Activated B cell treated with CpG ODN at 0.5 μM for 24 hours (primary cell): ENCODE measurements around the gene METTL4. TPM values are rescaled to one million over a fixed set of nuclear protein-coding genes. Genes with fewer than 3 reads are reported as not detected.

ENCODE experiments used
- ATAC-seq: fragments of 200-7000 bp; cut with Tn5 transposase; one replicate; pipeline ENCODE4 v1.10.0; 2021; ENCODE audit warnings: low read depth, mild to moderate bottlenecking, moderate library complexity
- CTCF ChIA-PET: fragments of 350-600 bp; sonication (Branson Sonifier 250); formaldehyde crosslinking; loops from one replicate; lab custom pipeline; 2021; ENCODE audit warnings: antibody characterized with exemption; lab: Charles Lee
- POLR2A ChIA-PET: fragments of 350-600 bp; sonication (Branson Sonifier 250); formaldehyde crosslinking; loops from one replicate; lab custom pipeline; 2021; ENCODE audit warnings: antibody characterized with exemption; lab: Charles Lee
- DNase-seq: peaks from one replicate; pipeline ENCODE4 v3.0.0; 2022
- H3K27ac Mint-ChIP-seq: one replicate; pipeline ENCODE4 v1.8.0; 2020; ENCODE audit warnings: mixed read lengths
- H3K27me3 Mint-ChIP-seq: one replicate; pipeline ENCODE4 v1.8.0; 2021; ENCODE audit warnings: mixed read lengths
- H3K36me3 Mint-ChIP-seq: one replicate; pipeline ENCODE4 v1.8.0; 2021; ENCODE audit warnings: low read depth, mixed read lengths
- H3K4me1 Mint-ChIP-seq: one replicate; pipeline ENCODE4 v1.8.0; 2021; ENCODE audit warnings: mixed read lengths
- H3K4me3 Mint-ChIP-seq: one replicate; pipeline ENCODE4 v1.8.0; 2020; ENCODE audit warnings: mild to moderate bottlenecking, mixed read lengths
- H3K9me3 Mint-ChIP-seq: one replicate; pipeline ENCODE4 v1.8.0; 2020; ENCODE audit warnings: mixed read lengths
- CTCF ChIP-seq: fragments of 200-600 bp; IDR thresholded peaks from one replicate; pipeline ENCODE4 v1.8.0; 2022; ENCODE audit warnings: antibody characterized with exemption, mild to moderate bottlenecking
- intact Hi-C: fragments of 100-400 bp; cut with micrococcal nuclease; formaldehyde crosslinking; loops from one replicate; pipeline ENCODE4 v1.15.1; 2024
- total RNA-seq: library from RNA; stranded (reverse); gene quantifications from 2 replicates; pipeline ENCODE4 v1.2.3, GENCODE V29; 2022

Gene METTL4
- total RNA-seq, 1 donor from 2014 or later: 17.4 TPM

- no peak for ATAC-seq
- Mint-ChIP-seq H3K4me1 (peaks cover 48% of the 10 kb centered on the region), H3K4me3 (no peak overlapping the region), H3K27ac (no peak overlapping the region), H3K9me3 (no peaks in the 10 kb centered on the region), H3K27me3 (no peaks in the 10 kb centered on the region), H3K36me3 (peaks cover 10% of the 10 kb centered on the region)
- ChIA-PET POLR2A (interaction anchor here (2.0 to 5.7 kb wide), 3 partner anchors 16 to 84 kb away, joined by 7 to 105 read pairs (median 7); partner anchors contain the start of gene SMCHD1), CTCF (interaction anchor here (1.9 kb wide), 1 partner anchor 64 kb away, joined by 6 read pairs; no protein-coding TSS in a partner anchor)
- no peak for TF ChIP-seq CTCF
- intact Hi-C loops: loop anchor here (5.0 kb wide), 1 partner anchor 689 kb away; the partner anchor contains the start of gene MYL12B
- DNase-seq: no peak
These were observed 2.1 kb upstream of the METTL4 start for GRCh38 chr18:2573408-2573807.

- peaks cover 12% of the 10 kb centered on the region for H3K36me3 Mint-ChIP-seq
- no peak for DNase-seq
- no peak for ATAC-seq
- H3K4me1 Mint-ChIP-seq: peaks cover 46% of the 10 kb centered on the region
- no peak for TF ChIP-seq CTCF
- intact Hi-C loops: loop anchor here (5.0 kb wide), 1 partner anchor 689 kb away; the partner anchor contains the start of gene MYL12B
- no peaks in the 10 kb centered on the region for H3K27me3 Mint-ChIP-seq
- peak overlapping the region; percentile 68 for H3K4me3 Mint-ChIP-seq
- POLR2A ChIA-PET: interaction anchor here (2.0 to 5.7 kb wide), 3 partner anchors 16 to 84 kb away, joined by 7 to 105 read pairs (median 7); partner anchors contain the start of gene SMCHD1
- CTCF ChIA-PET: no interaction called here
- peak overlapping the region; percentile 35 for H3K27ac Mint-ChIP-seq
- H3K9me3 Mint-ChIP-seq: no peaks in the 10 kb centered on the region
These were observed 1.6 kb upstream of the METTL4 start for GRCh38 chr18:2572892-2573291.

- peak overlapping the region; percentile 99 for H3K27ac Mint-ChIP-seq
These were observed 865 bp upstream of the METTL4 start for GRCh38 chr18:2572171-2572569.

GRCh38 chr18:2570772-2571199, 519 bp downstream of the METTL4 start:
- Mint-ChIP-seq H3K4me3 (peak overlapping the region; percentile 100), H3K36me3 (peaks cover 27% of the 10 kb centered on the region), H3K27me3 (no peaks in the 10 kb centered on the region), H3K9me3 (no peaks in the 10 kb centered on the region), H3K27ac (peak overlapping the region; percentile 99), H3K4me1 (peaks cover 50% of the 10 kb centered on the region)
- intact Hi-C loops: loop anchor here (1.0 to 5.0 kb wide), 9 partner anchors 18 to 692 kb away; partner anchors contain the start of genes EMILIN2, MYL12B and SMCHD1
- ATAC-seq (peak; percentile 59), DNase-seq (no peak)
- POLR2A ChIA-PET: interaction anchor here (0.7 to 5.7 kb wide), 11 partner anchors 19 to 117 kb away, joined by 3 to 105 read pairs (median 7); partner anchors contain the start of gene SMCHD1
- no peak for TF ChIP-seq CTCF
- CTCF ChIA-PET: interaction anchor here (0.6 to 2.9 kb wide), 7 partner anchors 24 to 97 kb away, joined by 3 to 18 read pairs (median 4); partner anchors contain the start of gene SMCHD1

More at GRCh38 chr18:2572171-2572569, 865 bp upstream of the METTL4 start:
- intact Hi-C loops: loop anchor here (5.0 kb wide), 1 partner anchor 690 kb away; the partner anchor contains the start of gene MYL12B
- Mint-ChIP-seq H3K27me3 (no peaks in the 10 kb centered on the region), H3K4me1 (peaks cover 48% of the 10 kb centered on the region), H3K4me3 (peak overlapping the region; percentile 100), H3K36me3 (peaks cover 17% of the 10 kb centered on the region), H3K9me3 (no peaks in the 10 kb centered on the region)
- no peak for DNase-seq
- no peak for TF ChIP-seq CTCF
- ATAC-seq: no peak
- CTCF ChIA-PET: interaction anchor here (1.2 to 2.9 kb wide), 3 partner anchors 34 to 84 kb away, joined by 4 to 18 read pairs (median 4); partner anchors contain the start of gene SMCHD1
- POLR2A ChIA-PET: interaction anchor here (0.7 to 5.7 kb wide), 4 partner anchors 36 to 85 kb away, joined by 3 to 105 read pairs (median 9); partner anchors contain the start of gene SMCHD1
